Breast epithelium (tissue), 3 donors: ENCODE results near the gene NEGR1.

Experiments
- POLR2A ChIP-seq: fragments of 450-650 bp; IDR thresholded peaks from one replicate; pipeline ENCODE4 v1.6.1; 2016; ENCODE audit warnings: antibody characterized with exemption, mild to moderate bottlenecking, moderate library complexity
- POLR2AphosphoS5 ChIP-seq, 3 donors: sonication (generic); formaldehyde crosslinking; IDR thresholded peaks; one replicate each; pipeline ENCODE4 v1.6.1; 2017; ENCODE audit warnings: antibody characterized with exemption in 3 of 3
- TF ChIP-seq, protein P1 (sequence below), 3 donors: fragments of 450-650 bp; IDR thresholded peaks; one replicate each; pipeline ENCODE4 v1.5.1; 2016 to 2017; ENCODE audit warnings: antibody characterized with exemption in 3 of 3, mild to moderate bottlenecking in 3 of 3, moderate library complexity in 3 of 3

DNA sequence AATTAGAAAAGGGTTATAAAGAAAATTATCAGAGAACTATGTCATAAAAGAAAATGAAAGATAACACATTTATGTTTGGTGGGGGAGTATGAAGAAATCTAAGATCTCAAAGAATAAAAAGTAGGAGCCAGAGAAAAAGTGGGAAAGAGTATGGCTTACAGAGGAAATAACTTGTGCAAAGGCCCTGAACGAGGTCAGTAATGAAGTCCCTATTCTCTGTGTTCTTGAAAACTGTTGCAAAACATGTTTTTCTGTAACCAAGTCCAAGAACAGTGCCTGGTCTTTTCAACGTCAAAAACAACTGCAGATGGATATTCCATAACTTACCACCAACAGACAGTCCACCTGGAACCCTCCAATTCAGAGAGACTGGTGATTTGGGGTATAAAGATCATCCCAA is 188.1 kb downstream of the NEGR1 start:
- TF ChIP-seq, protein P1, sequence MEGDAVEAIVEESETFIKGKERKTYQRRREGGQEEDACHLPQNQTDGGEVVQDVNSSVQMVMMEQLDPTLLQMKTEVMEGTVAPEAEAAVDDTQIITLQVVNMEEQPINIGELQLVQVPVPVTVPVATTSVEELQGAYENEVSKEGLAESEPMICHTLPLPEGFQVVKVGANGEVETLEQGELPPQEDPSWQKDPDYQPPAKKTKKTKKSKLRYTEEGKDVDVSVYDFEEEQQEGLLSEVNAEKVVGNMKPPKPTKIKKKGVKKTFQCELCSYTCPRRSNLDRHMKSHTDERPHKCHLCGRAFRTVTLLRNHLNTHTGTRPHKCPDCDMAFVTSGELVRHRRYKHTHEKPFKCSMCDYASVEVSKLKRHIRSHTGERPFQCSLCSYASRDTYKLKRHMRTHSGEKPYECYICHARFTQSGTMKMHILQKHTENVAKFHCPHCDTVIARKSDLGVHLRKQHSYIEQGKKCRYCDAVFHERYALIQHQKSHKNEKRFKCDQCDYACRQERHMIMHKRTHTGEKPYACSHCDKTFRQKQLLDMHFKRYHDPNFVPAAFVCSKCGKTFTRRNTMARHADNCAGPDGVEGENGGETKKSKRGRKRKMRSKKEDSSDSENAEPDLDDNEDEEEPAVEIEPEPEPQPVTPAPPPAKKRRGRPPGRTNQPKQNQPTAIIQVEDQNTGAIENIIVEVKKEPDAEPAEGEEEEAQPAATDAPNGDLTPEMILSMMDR (IDR thresholded peaks at IDR 0.05) = no peak
- no peak for TF ChIP-seq POLR2A
- TF ChIP-seq POLR2AphosphoS5 (IDR thresholded peaks at IDR 0.05) = no peak
